Right lobe of liver (tissue), 6 donors: ENCODE results near the gene SPACA4. TPM values are rescaled to one million over a fixed set of nuclear protein-coding genes. Genes with fewer than 3 reads are reported as not detected.

ENCODE experiments used
- ATAC-seq, 4 donors: fragments of 200-7000 bp; cut with Tn5 transposase; one replicate each; pipeline ENCODE4 v1.9.1; 2020; ENCODE audit warnings: mild to moderate bottlenecking in 4 of 4, moderate library complexity in 4 of 4
- DNase-seq, 3 donors: peaks; one replicate each; pipeline ENCODE4 v3.0.0-alpha.2; 2020
- H3K27ac ChIP-seq, 3 donors: fragments of 200-600 bp; one replicate each; pipeline ENCODE4 v1.8.0; 2022
- H3K27me3 ChIP-seq, 2 donors: fragments of 200-600 bp; one replicate each; pipeline ENCODE4 v1.8.0; 2022
- H3K36me3 ChIP-seq, 4 donors: fragments of 200-600 bp; sonication (generic) in 1 of 4; one replicate each; pipeline versions ENCODE4 v1.5.1 to v1.8.0; 2017 to 2022; ENCODE audit warnings: control low read depth in 1 of 4
- H3K4me1 ChIP-seq, 4 donors: fragments of 200-600 bp; sonication (generic) in 1 of 4; one replicate each; pipeline versions ENCODE4 v1.5.1 to v1.8.0; 2017 to 2022; ENCODE audit warnings: control low read depth in 1 of 4
- H3K4me3 ChIP-seq, 3 donors: fragments of 200-600 bp; one replicate each; pipeline ENCODE4 v1.8.0; 2022
- H3K9me3 ChIP-seq, 4 donors: fragments of 200-600 bp; sonication (generic) in 1 of 4; one replicate each; pipeline versions ENCODE4 v1.5.1 to v1.8.0; 2017 to 2022; ENCODE audit warnings: control low read depth in 1 of 4
- CTCF ChIP-seq, 4 donors: fragments of 200-600 bp in 3 of 4; fragments of 450-650 bp in 1 of 4; IDR thresholded peaks; one replicate each; pipeline versions ENCODE4 v1.5.1 to v1.8.0; 2016 to 2022; ENCODE audit warnings: antibody characterized with exemption in 4 of 4, mild to moderate bottlenecking in 2 of 4
- POLR2A ChIP-seq: fragments of 450-650 bp; IDR thresholded peaks from one replicate; pipeline ENCODE4 v1.6.1; 2017; ENCODE audit warnings: antibody characterized with exemption, mild to moderate bottlenecking
- WGBS: methylation state at CpG from one replicate; pipeline ENCODE4 v1.1.6; 2018; ENCODE audit warnings: low coverage, low lambda C conversion rate; ENCODE audit not compliant: insufficient coverage; ENCODE audit errors: missing lambda C conversion rate; 5-methylcytosine and 5-hydroxymethylcytosine counted together
- intact Hi-C, 2 donors: fragments of 100-400 bp; cut with DNase I; formaldehyde crosslinking; loops; one replicate each; pipeline versions ENCODE4 v1.11.2 to v1.14.1; 2022
- total RNA-seq, 6 experiments: library from RNA; depleted of rRNA in 2 of 6; stranded (reverse); fragments of >200 nt in 2 of 6; fragmentation: NEBNext Ultra II Directional in 3 of 6; extraction: Animal tissue kit (Norgen Biotek cat#: 25700) in 3 of 6; gene quantifications; one replicate each; pipeline versions ENCODE4 v1.1.0 to v1.2.4, GENCODE V29; 2016 to 2023
- donor health status: DM: no; HTN: yes; CAD: no.
- donor health status: DM: no; HTN: no; CAD: no.
- donor health status: DM: no; HTN: no; CAD: no.
- donor health status: DM: no; HTN: yes; CAD: no.
- donor health status: DM: no; HTN: yes; CAD: no.

The SPACA4 gene
- total RNA-seq, 6 experiments from 2014 or later, result not detected

GRCh38 chr19:48615231-48616040 is 8.9 kb downstream of the SPACA4 start:
- DNase-seq (no peak), ATAC-seq (no peak)
- intact Hi-C loops, result no loop called here
- Histone ChIP-seq H3K9me3 (no peaks in the 10 kb centered on the region), H3K27me3 (no peaks in the 10 kb centered on the region), H3K36me3 (peaks cover 0 to 28% (median 16%) of the 10 kb centered on the region in 4 donors), H3K4me3 (no peak overlapping the region), H3K27ac (no peak overlapping the region), H3K4me1 (peaks cover 0 to 26% (median 11%) of the 10 kb centered on the region in 4 donors)
- 59% methylated on average over 5 of the region's 19 CpGs for whole genome bisulfite sequencing
- TF ChIP-seq CTCF (IDR thresholded peaks at IDR 0.05), result no peak
- TF ChIP-seq POLR2A, result no peak

GRCh38 chr19:48616041-48616436 is 9.5 kb downstream of the SPACA4 start:
- Histone ChIP-seq H3K9me3 (no peaks in the 10 kb centered on the region), H3K27ac (no peak overlapping the region), H3K36me3 (peaks cover 0 to 28% (median 16%) of the 10 kb centered on the region in 4 donors), H3K4me1 (peaks cover 0 to 26% (median 11%) of the 10 kb centered on the region in 4 donors), H3K4me3 (no peak overlapping the region), H3K27me3 (no peaks in the 10 kb centered on the region)
- DNase-seq (no peak), ATAC-seq (no peak)
- TF ChIP-seq POLR2A, result no peak
- no peak for TF ChIP-seq CTCF (IDR thresholded peaks at IDR 0.05)
- 63% methylated on average over 3 of the region's 16 CpGs for WGBS
- intact Hi-C loops, result no loop called here

GRCh38 chr19:48616491-48617056 is 10.0 kb downstream of the SPACA4 start:
- Histone ChIP-seq H3K4me3 (no peak overlapping the region), H3K4me1 (peaks cover 0 to 26% (median 11%) of the 10 kb centered on the region in 4 donors), H3K36me3 (peaks cover 0 to 28% (median 16%) of the 10 kb centered on the region in 4 donors), H3K27ac (no peak overlapping the region), H3K27me3 (no peaks in the 10 kb centered on the region), H3K9me3 (no peaks in the 10 kb centered on the region)
- intact Hi-C loops, result no loop called here
- TF ChIP-seq CTCF (IDR thresholded peaks at IDR 0.05), result no peak
- no peak for TF ChIP-seq POLR2A
- ATAC-seq (no peak), DNase-seq (no peak)
- WGBS, result 90% methylated on average over 10 of the region's 12 CpGs

- Histone ChIP-seq H3K4me1 (peaks cover 0 to 28% (median 11%) of the 10 kb centered on the region in 4 donors), H3K27me3 (no peaks in the 10 kb centered on the region), H3K9me3 (no peaks in the 10 kb centered on the region), H3K27ac (no peak overlapping the region), H3K4me3 (peak overlapping the region; percentile 64 to 91 (median 70)), H3K36me3 (peaks cover 0 to 28% (median 16%) of the 10 kb centered on the region in 4 donors)
- no peak for DNase-seq
- TF ChIP-seq POLR2A (no peak), CTCF (IDR thresholded peaks at IDR 0.05) (no peak)
- 53% methylated on average over 12 of the region's 18 CpGs for WGBS
- intact Hi-C loops, result no loop called here
- no peak for ATAC-seq
Observed at GRCh38 chr19:48617146-48617937, 10.8 kb downstream of the SPACA4 start.
